GM12891 (cell line): ENCODE results near the gene OBP2B.
"Not testable (repeated sequence)": the region's sequence is repeated elsewhere in the genome, so short reads cannot be mapped to it uniquely, and the experiment has no call there.

Experiments used
- PAX5 ChIP-seq: IDR thresholded peaks from 2 replicates; pipeline ENCODE4 v1.6.1; 2011; ENCODE audit warnings: low read length, moderate library complexity, mild to moderate bottlenecking; ENCODE audit not compliant: insufficient read depth, severe bottlenecking
- POLR2A ChIP-seq: IDR thresholded peaks from 2 replicates; pipeline ENCODE4 v1.6.1; 2011; ENCODE audit warnings: low read depth, low read length, control low read depth
- POLR2AphosphoS5 ChIP-seq: IDR thresholded peaks from 2 replicates; pipeline ENCODE4 v1.6.1; 2011; ENCODE audit warnings: low read depth, low read length, control low read depth
- SPI1 ChIP-seq: IDR thresholded peaks from 2 replicates; pipeline ENCODE4 v1.6.1; 2011; ENCODE audit warnings: low read depth, low read length, control low read depth
- TAF1 ChIP-seq: IDR thresholded peaks from 2 replicates; pipeline ENCODE4 v1.6.1; 2011; ENCODE audit warnings: low read depth, low read length, control low read depth

DNA sequence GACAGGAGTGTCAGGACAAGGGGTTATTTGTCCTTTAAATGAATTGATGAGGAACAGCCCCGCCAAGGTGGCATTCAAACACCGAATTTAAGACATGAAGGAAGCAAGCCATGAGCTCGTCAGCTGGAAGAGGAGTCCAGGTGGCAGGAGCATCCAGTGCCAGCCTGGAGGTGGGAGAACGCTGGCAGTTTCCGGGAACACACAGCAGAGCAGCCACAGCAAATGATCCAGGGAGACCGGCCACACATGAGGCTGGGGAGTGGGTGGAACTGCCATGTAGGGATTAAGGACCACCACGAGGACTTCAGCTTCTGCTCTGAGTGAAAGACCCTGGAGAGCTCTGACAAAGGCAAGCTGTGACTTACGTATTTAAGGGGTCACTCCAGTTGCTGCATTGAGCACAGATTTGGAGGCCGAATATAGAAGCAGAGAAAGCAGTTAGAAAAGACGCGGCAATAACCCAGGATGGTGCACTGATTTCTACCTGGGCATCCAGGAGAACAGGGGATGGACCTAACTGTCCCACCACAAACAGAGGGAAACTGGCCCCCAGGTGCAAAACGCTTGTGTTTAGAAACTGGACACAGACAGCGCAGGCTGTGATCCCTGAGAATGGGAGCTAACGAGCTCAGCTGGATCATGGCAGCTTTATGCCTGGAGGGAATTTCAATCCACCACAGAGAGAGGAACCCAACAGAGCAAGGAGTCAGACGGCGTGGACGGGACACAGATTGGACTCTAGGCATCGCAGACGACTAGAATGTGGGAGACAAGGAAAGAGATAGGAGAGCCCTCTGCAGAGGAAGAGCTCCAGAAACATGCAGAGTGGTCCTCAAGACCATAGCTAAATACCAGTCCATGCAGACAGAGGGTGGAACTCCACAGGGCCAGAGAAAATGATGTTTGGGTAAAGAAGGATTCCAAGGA lies 9.3 kb upstream of the OBP2B start:
- not testable (repeated sequence) for TF ChIP-seq POLR2AphosphoS5, TAF1, POLR2A, SPI1, PAX5
